Activated T-helper 1 cell treated with Interleukin-2 at 50 U/mL for 16 hours (primary cell): ENCODE results near the gene ZNF697.
"Not testable (repeated sequence)": the region's sequence is repeated elsewhere in the genome, so short reads cannot be mapped to it uniquely, and the experiment has no call there.

Source experiments
- DNase-seq: peaks from one replicate; pipeline ENCODE4 v3.0.0-alpha.2; 2020; ENCODE audit warnings: low read depth

The ZNF697 gene

GRCh38 chr1:119602789-119603188 lies 45.3 kb downstream of the ZNF697 start:
- not testable (repeated sequence) for DNase-seq

- DNase-seq = no peak
These were observed 45.9 kb downstream of the ZNF697 start for GRCh38 chr1:119602169-119602568.

GRCh38 chr1:119600976-119601375 lies 47.1 kb downstream of the ZNF697 start:
- DNase-seq = no peak

- DNase-seq = no peak
These were observed 47.5 kb downstream of the ZNF697 start for GRCh38 chr1:119600561-119600960.

- DNase-seq = no peak
These were observed 52.5 kb downstream of the ZNF697 start for GRCh38 chr1:119595606-119596005.

- no peak for DNase-seq
These were observed 52.9 kb downstream of the ZNF697 start for GRCh38 chr1:119595168-119595567.

GRCh38 chr1:119594376-119594775 lies 53.7 kb downstream of the ZNF697 start:
- no peak for DNase-seq

GRCh38 chr1:119593805-119594204 lies 54.3 kb downstream of the ZNF697 start:
- no peak for DNase-seq

- no peak for DNase-seq
These were observed 57.7 kb downstream of the ZNF697 start for GRCh38 chr1:119590393-119590792.

GRCh38 chr1:119588621-119589020 lies 59.4 kb downstream of the ZNF697 start:
- no peak for DNase-seq

- no peak for DNase-seq
These were observed 60.7 kb downstream of the ZNF697 start for GRCh38 chr1:119587341-119587740.

GRCh38 chr1:119585801-119586200 lies 62.3 kb downstream of the ZNF697 start:
- not testable (repeated sequence) for DNase-seq

GRCh38 chr1:119582801-119583200 lies 65.3 kb downstream of the ZNF697 start:
- DNase-seq = no peak

GRCh38 chr1:119581076-119581475 lies 67.0 kb downstream of the ZNF697 start:
- DNase-seq = not testable (repeated sequence)

- no peak for DNase-seq
These were observed 74.2 kb downstream of the ZNF697 start for GRCh38 chr1:119573886-119574285.

- DNase-seq = not testable (repeated sequence)
These were observed 78.0 kb downstream of the ZNF697 start for GRCh38 chr1:119569930-119570622.
